K562 (cell line): ENCODE results near the gene EZH2. TPM values are rescaled to one million over a fixed set of nuclear protein-coding genes. Genes with fewer than 3 reads are reported as not detected.

Source experiments
- BRCA1 ChIP-seq, 2 experiments: fragments of 450-650 bp in 1 of 2; sonication (generic) in 1 of 2; formaldehyde crosslinking in 1 of 2; IDR thresholded peaks; 2 replicates each; pipeline versions ENCODE4 v1.5.0 to v1.6.1; 2017 to 2020; ENCODE audit warnings: mild to moderate bottlenecking in 1 of 2, missing genetic modification reagents in 1 of 2
- CBFA2T3 ChIP-seq: fragments of 450-650 bp; IDR thresholded peaks from 2 replicates; pipeline ENCODE4 v1.6.1; 2017
- CREB3 ChIP-seq: fragments of 450-650 bp; conservative IDR thresholded peaks from 2 replicates; pipeline ENCODE4 v1.6.1; 2016; ENCODE audit warnings: missing genetic modification characterization, low read depth, mild to moderate bottlenecking, missing compliant biosample characterization, moderate library complexity
- E2F3 ChIP-seq: fragments of 250-450 bp; sonication (Bioruptor Pico); IDR thresholded peaks from 2 replicates; pipeline ENCODE4 v1.4.0; 2020; ENCODE audit warnings: mild to moderate bottlenecking
- FUS ChIP-seq: fragments of 200-400 bp; formaldehyde crosslinking; optimal IDR thresholded peaks from 2 replicates; pipeline ENCODE3; 2017; ENCODE audit warnings: low read depth, low read length
- GABPA ChIP-seq: fragments of 200-800 bp; sonication (Bioruptor generic); conservative IDR thresholded peaks from 2 replicates; pipeline ENCODE4 v1.6.1; 2016; ENCODE audit warnings: low read depth, missing genetic modification characterization, missing compliant biosample characterization
- GTF2E2 ChIP-seq: fragments of 200-800 bp; sonication (Bioruptor generic); IDR thresholded peaks from 2 replicates; pipeline ENCODE4 v1.6.1; 2016; ENCODE audit warnings: missing genetic modification characterization, missing compliant biosample characterization
- HDAC1 ChIP-seq, 2 experiments: fragments of 450-650 bp; IDR thresholded peaks; 2 replicates each; pipeline ENCODE4 v1.6.1; 2016 to 2017; ENCODE audit warnings: inconsistent platforms in 1 of 2, mild to moderate bottlenecking in 1 of 2, moderate library complexity in 1 of 2
- ILK ChIP-seq: fragments of 450-650 bp; IDR thresholded peaks from 2 replicates; pipeline ENCODE4 v1.6.1; 2016; ENCODE audit warnings: missing genetic modification characterization, low read depth, mild to moderate bottlenecking, missing compliant biosample characterization, moderate library complexity, borderline replicate concordance
- KDM5B ChIP-seq: fragments of 200-600 bp; sonication (generic); IDR thresholded peaks from 2 replicates; pipeline ENCODE4 v1.6.1; 2012; ENCODE audit warnings: low read depth, mild to moderate bottlenecking, moderate library complexity, low read length, control low read depth, inconsistent platforms; ENCODE audit not compliant: insufficient replicate concordance
- MTA2 ChIP-seq: fragments of 450-650 bp; IDR thresholded peaks from 2 replicates; pipeline ENCODE4 v1.6.1; 2016; ENCODE audit warnings: low read depth
- PCBP2 ChIP-seq: fragments of 200-400 bp; formaldehyde crosslinking; IDR thresholded peaks from 2 replicates; pipeline ENCODE4 v1.6.1; 2018; ENCODE audit warnings: low read length, low read depth, mild to moderate bottlenecking, moderate library complexity; ENCODE audit not compliant: poor library complexity, severe bottlenecking
- RBM22 ChIP-seq: fragments of 200-400 bp; formaldehyde crosslinking; IDR thresholded peaks from 2 replicates; pipeline ENCODE4 v1.6.1; 2018; ENCODE audit warnings: low read length, low read depth; ENCODE audit not compliant: poor library complexity, severe bottlenecking
- RREB1 ChIP-seq: fragments of 250-450 bp; sonication (Bioruptor Pico); IDR thresholded peaks from 2 replicates; pipeline ENCODE4 v1.4.0; 2020
- SAFB ChIP-seq: fragments of 200-400 bp; formaldehyde crosslinking; IDR thresholded peaks from 2 replicates; pipeline ENCODE4 v1.6.1; 2017; ENCODE audit warnings: low read depth, low read length, borderline replicate concordance
- SREBF1 ChIP-seq: fragments of 150-350 bp; IDR thresholded peaks from 2 replicates; pipeline ENCODE4 v1.6.1; 2014; ENCODE audit warnings: antibody characterized with exemption, low read depth, low read length, borderline replicate concordance
- TFE3 ChIP-seq: fragments of 450-650 bp; formaldehyde crosslinking; IDR thresholded peaks from 2 replicates; pipeline ENCODE4 v1.4.0; 2020; ENCODE audit warnings: mild to moderate bottlenecking, mixed read lengths
- ZBTB17 ChIP-seq: fragments of 450-650 bp; formaldehyde crosslinking; IDR thresholded peaks from 2 replicates; pipeline ENCODE4 v1.4.0; 2020; ENCODE audit warnings: mild to moderate bottlenecking
- ZEB2 ChIP-seq: fragments of 450-650 bp; IDR thresholded peaks from 2 replicates; pipeline ENCODE4 v1.6.1; 2016
- ZNF133 ChIP-seq: fragments of 250-450 bp; sonication (Bioruptor Pico); IDR thresholded peaks from 2 replicates; pipeline ENCODE4 v1.4.0; 2020; ENCODE audit warnings: mild to moderate bottlenecking
- polyA plus RNA-seq, 8 experiments: library from polyadenylated mRNA; depleted of rRNA in 4 of 8; stranded (reverse) in 5 of 8; unstranded in 3 of 8; fragments of >200 nt; fragmentation: Nextera tagmentation in 2 of 8; fragmentation: Illumina TruSeq in 1 of 8; extraction: Ambion mirVana in 2 of 8; extraction: Trizol in 1 of 8; gene quantifications; 2 replicates each; pipeline versions ENCODE4 v1.2.1 to v1.2.3, GENCODE V29; 2011 to 2014; ENCODE audit warnings: inconsistent platforms in 1 of 8, missing spikeins in 1 of 8
- total RNA-seq, 7 experiments: library from RNA; depleted of rRNA in 6 of 7; stranded (reverse); fragments of >200 nt in 6 of 7; fragmentation: Illumina TruSeq in 2 of 7; extraction: Trizol in 2 of 7; gene quantifications; 2 replicates each; pipeline versions ENCODE4 v1.2.1 to v1.2.3, GENCODE V29; 2011 to 2021; ENCODE audit warnings: low replicate concordance in 1 of 7

EZH2 gene
- total and polyA plus RNA-seq, 9 of the 15 experiments (the other 6 are each of a cell fraction or from before 2014, with no cell fraction given) = 48.7 to 175 (median 98.6) TPM

- TF ChIP-seq HDAC1 (IDR thresholded peaks at IDR 0.05) = no peak
- TF ChIP-seq GTF2E2 = no peak
- 0 out of 2 replicates have a peak, but pooled peaks have one; percentile 30 for TF ChIP-seq E2F3 (CRISPR knock-in tag)
- TF ChIP-seq ZEB2 = no peak
- peak; percentile 51 for TF ChIP-seq FUS
- TF ChIP-seq PCBP2 = peak; percentile 83
- no peak for TF ChIP-seq TFE3 (CRISPR knock-in tag)
- no peak for TF ChIP-seq ZNF133 (CRISPR knock-in tag)
- TF ChIP-seq KDM5B = no peak
- TF ChIP-seq ZBTB17 (CRISPR knock-in tag) = no peak
- TF ChIP-seq RBM22 = peak; percentile 86
- TF ChIP-seq MTA2 = no peak
- TF ChIP-seq GABPA (tag) = 0 out of 2 replicates have a peak, but pooled peaks have one; percentile 1
- no peak for TF ChIP-seq ILK (tag)
- TF ChIP-seq RREB1 (CRISPR knock-in tag) = 0 out of 2 replicates have a peak, but pooled peaks have one; percentile 26
- no peak for TF ChIP-seq BRCA1 (IDR thresholded peaks at IDR 0.05)
- TF ChIP-seq BRCA1 (CRISPR knock-in tag; IDR thresholded peaks at IDR 0.05) = 0 out of 2 replicates have a peak, but pooled peaks have one; percentile 7
- no peak for TF ChIP-seq SREBF1
- 0 out of 2 replicates have a peak, but pooled peaks have one; percentile 46 for TF ChIP-seq SAFB
- TF ChIP-seq CBFA2T3 = no peak
- no peak for TF ChIP-seq CREB3 (tag)
Observed at GRCh38 chr7:148883266-148884048, 634 bp downstream of the EZH2 start (continued).
